SK-N-MC (cell line): ENCODE measurements around the gene FOXA3.

Source experiments
- EZH2 ChIP-seq: fragments of 200-600 bp; sonication (generic); IDR thresholded peaks from one replicate; pipeline ENCODE4 v1.6.1; 2017; ENCODE audit warnings: antibody characterized with exemption
- FOXP2 ChIP-seq: optimal IDR thresholded peaks from 2 replicates; pipeline ENCODE3; 2011; ENCODE audit warnings: mild to moderate bottlenecking, moderate library complexity; ENCODE audit not compliant: insufficient read depth; ENCODE audit errors: extremely low read length, control extremely low read depth
- POLR2AphosphoS5 ChIP-seq: IDR thresholded peaks from 2 replicates; pipeline ENCODE4 v1.6.1; 2012; ENCODE audit warnings: mild to moderate bottlenecking, low read depth, low read length, borderline replicate concordance

DNA sequence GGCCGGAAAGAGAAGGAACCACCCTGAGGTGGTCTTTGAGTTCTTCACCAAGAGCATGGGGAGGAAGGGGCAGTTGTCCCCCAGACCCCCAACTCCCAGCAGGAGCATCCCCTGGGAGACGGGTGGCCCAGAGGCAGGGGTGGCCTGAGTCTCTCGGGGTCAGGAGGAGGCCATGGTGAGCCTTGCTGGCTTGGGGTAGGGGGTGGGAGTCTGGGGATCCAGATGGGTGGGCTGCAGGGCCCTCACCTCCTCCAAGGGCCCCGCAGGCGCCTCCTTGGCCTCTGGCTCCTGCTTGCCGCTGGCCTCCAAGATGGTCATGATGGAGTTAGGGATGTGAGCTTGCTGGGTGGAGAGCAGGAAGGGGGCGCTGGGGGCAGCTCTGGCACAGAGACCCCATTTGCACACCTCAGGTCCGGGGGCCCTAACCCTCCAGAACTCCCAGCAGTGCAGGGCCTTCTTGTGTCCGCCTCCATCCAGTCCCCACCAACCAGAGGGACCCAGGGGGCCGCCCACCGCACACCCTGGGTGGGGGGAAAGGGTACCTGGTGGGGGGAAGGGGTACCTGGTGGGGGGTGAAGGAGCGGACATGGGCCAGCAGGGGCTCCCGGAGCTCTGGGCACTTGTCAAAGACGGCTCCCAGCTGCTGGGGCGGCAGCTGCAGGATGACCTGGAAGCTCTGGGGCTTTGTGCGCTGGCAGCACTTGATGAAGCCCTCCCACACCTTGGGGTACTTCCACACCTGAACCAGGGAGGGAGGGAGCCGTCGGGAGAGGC, 47.7 kb upstream of the FOXA3 start:
- TF ChIP-seq POLR2AphosphoS5 (no peak; the same call in 1 of the 2 replicates), EZH2 (no peak), FOXP2 (no peak)
